CD4-positive, alpha-beta memory T cell (primary cell): ENCODE results near the gene GRM4. TPM values are rescaled to one million over a fixed set of nuclear protein-coding genes. Genes with fewer than 3 reads are reported as not detected.

Experiments used
- CTCF ChIA-PET: fragments of 350-600 bp; sonication (Branson Sonifier 250); formaldehyde crosslinking; loops from one replicate; lab custom pipeline; 2021; ENCODE audit warnings: inconsistent platforms; ENCODE audit not compliant: partially characterized antibody; lab: Charles Lee
- POLR2A ChIA-PET: fragments of 350-600 bp; sonication (Branson Sonifier 250); formaldehyde crosslinking; loops from one replicate; lab custom pipeline; 2021; ENCODE audit not compliant: partially characterized antibody; lab: Charles Lee
- DNase-seq, 5 donors: peaks; one replicate each; pipeline versions ENCODE4 v3.0.0 to v3.0.0-alpha.2; 2020 to 2022; ENCODE audit warnings: mixed read lengths in 1 of 5
- H3K27ac ChIP-seq: one replicate; pipeline ENCODE4 v1.7.0; 2013; ENCODE audit warnings: low read depth, low read length
- H3K27me3 ChIP-seq: 2 replicates; pipeline ENCODE4 v1.7.0; 2013; ENCODE audit warnings: mild to moderate bottlenecking, low read length, moderate library complexity; ENCODE audit not compliant: insufficient read depth
- H3K36me3 ChIP-seq: 2 replicates; pipeline ENCODE4 v1.7.0; 2013; ENCODE audit warnings: mild to moderate bottlenecking, low read length, moderate library complexity; ENCODE audit not compliant: insufficient read depth
- H3K4me1 ChIP-seq: 2 replicates; pipeline ENCODE4 v1.7.0; 2013; ENCODE audit warnings: mild to moderate bottlenecking, low read length, moderate library complexity; ENCODE audit not compliant: insufficient read depth
- H3K4me3 ChIP-seq, 2 donors: one replicate each; pipeline ENCODE4 v1.7.0; 2013; ENCODE audit warnings: low read length in 2 of 2, mild to moderate bottlenecking in 1 of 2
- H3K9me3 ChIP-seq, 2 donors: one replicate each; pipeline ENCODE4 v1.7.0; 2013; ENCODE audit warnings: low read length in 2 of 2, control low read depth in 1 of 2; ENCODE audit not compliant: control insufficient read depth in 1 of 2
- H3K27ac Mint-ChIP-seq, 7 donors: one replicate each; pipeline ENCODE4 v1.8.0; 2020 to 2021; ENCODE audit warnings: mixed read lengths in 7 of 7, mild to moderate bottlenecking in 6 of 7, inconsistent platforms in 3 of 7, moderate library complexity in 3 of 7
- H3K27me3 Mint-ChIP-seq, 2 donors: one replicate each; pipeline ENCODE4 v1.8.0; 2020 to 2021; ENCODE audit warnings: mixed read lengths in 2 of 2
- H3K36me3 Mint-ChIP-seq, 2 donors: one replicate each; pipeline ENCODE4 v1.8.0; 2020 to 2021; ENCODE audit warnings: mixed read lengths in 2 of 2, inconsistent platforms in 1 of 2, mild to moderate bottlenecking in 1 of 2
- H3K4me1 Mint-ChIP-seq, 4 donors: one replicate each; pipeline ENCODE4 v1.8.0; 2020 to 2021; ENCODE audit warnings: mixed read lengths in 4 of 4, mild to moderate bottlenecking in 1 of 4
- H3K4me3 Mint-ChIP-seq, 8 donors: one replicate each; pipeline ENCODE4 v1.8.0; 2020 to 2021; ENCODE audit warnings: mixed read lengths in 8 of 8, mild to moderate bottlenecking in 7 of 8, moderate library complexity in 6 of 8, inconsistent platforms in 3 of 8
- H3K9me3 Mint-ChIP-seq, 8 donors: one replicate each; pipeline ENCODE4 v1.8.0; 2020 to 2021; ENCODE audit warnings: mixed read lengths in 8 of 8, mild to moderate bottlenecking in 5 of 8, inconsistent platforms in 3 of 8, moderate library complexity in 1 of 8
- intact Hi-C: fragments of 100-400 bp; cut with micrococcal nuclease; formaldehyde crosslinking; loops from one replicate; pipeline ENCODE4 v1.15.1; 2023
- polyA plus RNA-seq, 2 donors: library from polyadenylated mRNA; unstranded; fragments of 300-500 nt; fragmentation: Illumina TruSeq; gene quantifications; one replicate each; pipeline ENCODE4 v1.2.3, GENCODE V29; 2021
- total RNA-seq, 2 experiments: library from RNA; stranded (reverse); gene quantifications; one replicate each; pipeline ENCODE4 v1.2.3, GENCODE V29; 2021

The GRM4 gene
- total and polyA plus RNA-seq, 4 experiments from 2014 or later = 0.09 TPM; not detected in 3

DNA sequence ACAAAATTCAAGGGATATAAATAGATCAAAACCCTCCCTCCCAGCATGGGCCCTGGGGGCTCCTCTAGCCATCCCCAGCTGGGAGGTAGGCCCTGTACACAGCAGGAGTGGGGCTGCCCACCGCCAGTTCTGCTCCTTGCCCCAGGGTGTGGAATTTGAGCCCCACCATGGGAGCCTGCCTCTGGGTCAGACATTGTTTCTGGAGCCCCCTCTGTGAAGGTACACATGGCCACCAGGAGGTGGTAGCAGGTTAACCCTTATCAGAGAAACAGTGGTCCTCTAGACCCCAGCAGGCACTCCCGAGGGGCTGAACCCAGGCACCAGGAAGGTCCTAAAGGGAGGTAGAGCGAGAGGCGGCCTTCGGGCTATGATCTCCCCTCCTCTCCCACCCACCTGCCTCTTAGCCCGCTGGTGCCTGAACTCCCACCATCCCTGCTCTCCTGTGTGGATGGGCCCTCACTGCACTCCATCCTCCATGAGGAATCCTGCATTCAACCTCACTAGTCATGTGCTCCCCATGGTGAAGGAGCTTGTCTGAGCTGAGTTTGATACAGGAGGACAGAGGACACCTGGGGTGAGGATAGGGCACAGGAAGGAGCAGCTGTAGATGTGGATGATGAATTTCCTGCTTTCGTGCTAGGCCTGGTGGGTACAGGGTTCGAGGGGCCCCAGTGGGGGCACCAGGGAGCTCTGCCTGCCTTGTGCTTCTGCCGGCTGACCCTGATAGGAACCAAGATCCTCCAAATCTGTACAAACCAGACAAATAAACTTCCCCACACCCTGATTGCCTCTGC lies 114.9 kb downstream of the GRM4 start:
- H3K27ac Mint-ChIP-seq = no peak overlapping the region
- intact Hi-C loops = no loop called here
- no peaks in the 10 kb centered on the region for H3K27me3 ChIP-seq
- CTCF ChIA-PET = interaction anchor here (10.6 kb wide), 1 partner anchor 262 kb away, joined by 225 read pairs; no protein-coding TSS in a partner anchor
- no peak overlapping the region for H3K4me3 ChIP-seq
- DNase-seq = no peak
- H3K4me1 Mint-ChIP-seq = peaks cover 0 to 4% (median 0%) of the 10 kb centered on the region in 4 donors
- POLR2A ChIA-PET = no interaction called here
- peaks cover 4 to 5% of the 10 kb centered on the region in 2 donors for H3K27me3 Mint-ChIP-seq
- no peaks in the 10 kb centered on the region for H3K36me3 ChIP-seq
- no peaks in the 10 kb centered on the region for H3K9me3 Mint-ChIP-seq
- H3K4me3 Mint-ChIP-seq = no peak overlapping the region
- H3K9me3 ChIP-seq = no peaks in the 10 kb centered on the region
- no peaks in the 10 kb centered on the region for H3K4me1 ChIP-seq
- no peak overlapping the region for H3K27ac ChIP-seq
- no peaks in the 10 kb centered on the region for H3K36me3 Mint-ChIP-seq

GRCh38 chr6:34029489-34030280 lies 116.2 kb downstream of the GRM4 start:
- ChIA-PET CTCF (interaction anchor here (10.6 kb wide), 1 partner anchor 260 kb away, joined by 225 read pairs; no protein-coding TSS in a partner anchor), POLR2A (no interaction called here)
- H3K36me3 ChIP-seq = no peaks in the 10 kb centered on the region
- Mint-ChIP-seq H3K4me3 (no peak overlapping the region), H3K9me3 (no peaks in the 10 kb centered on the region), H3K27me3 (peaks cover 4 to 5% of the 10 kb centered on the region in 2 donors), H3K27ac (no peak overlapping the region), H3K4me1 (peaks cover 0 to 4% (median 0%) of the 10 kb centered on the region in 4 donors), H3K36me3 (no peaks in the 10 kb centered on the region)
- no peak overlapping the region for H3K4me3 ChIP-seq
- no peaks in the 10 kb centered on the region for H3K27me3 ChIP-seq
- no peak for DNase-seq
- H3K27ac ChIP-seq = no peak overlapping the region
- no peaks in the 10 kb centered on the region for H3K9me3 ChIP-seq
- intact Hi-C loops = no loop called here
- H3K4me1 ChIP-seq = no peaks in the 10 kb centered on the region

DNA sequence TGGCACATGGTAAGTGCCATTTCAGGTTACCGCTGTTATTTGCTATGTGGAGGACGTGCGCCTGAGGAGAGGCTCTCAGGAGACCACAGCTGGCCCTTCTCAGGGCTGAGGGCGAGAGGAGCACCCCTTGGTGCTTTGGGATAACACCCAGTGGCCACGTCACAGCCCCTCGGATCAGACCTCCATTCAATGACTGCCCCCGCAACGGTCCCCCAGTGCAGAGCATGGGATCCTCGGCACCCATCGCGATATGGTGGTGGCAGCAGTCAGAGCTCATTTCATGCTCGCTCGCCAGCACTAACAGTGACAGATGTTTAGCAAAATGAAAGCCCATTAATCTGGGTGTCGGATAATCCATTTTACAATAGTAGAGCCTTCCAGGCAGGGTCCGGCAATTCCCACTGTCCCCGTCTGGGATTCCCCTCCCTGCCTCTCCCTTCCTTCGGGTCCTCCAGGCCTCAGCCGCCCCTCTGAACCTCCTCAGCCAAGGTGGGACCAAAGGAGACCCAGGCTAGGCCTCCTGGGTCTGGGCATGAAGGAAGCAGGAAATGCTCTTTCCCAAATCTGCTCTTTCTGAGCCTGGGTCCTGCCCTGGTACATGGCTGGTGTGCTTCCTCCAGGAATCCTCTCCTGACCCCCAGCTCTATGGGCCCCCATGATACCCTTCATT lies 117.1 kb downstream of the GRM4 start:
- Mint-ChIP-seq H3K36me3 (no peaks in the 10 kb centered on the region), H3K27me3 (peaks cover 0 to 5% of the 10 kb centered on the region in 2 donors), H3K4me3 (no peak overlapping the region), H3K9me3 (peaks cover 0 to 3% (median 0%) of the 10 kb centered on the region in 8 donors), H3K27ac (no peak overlapping the region), H3K4me1 (peaks cover 0 to 4% (median 0%) of the 10 kb centered on the region in 4 donors)
- no peaks in the 10 kb centered on the region for H3K9me3 ChIP-seq
- CTCF ChIA-PET = interaction anchor here (2.1 to 10.6 kb wide), 5 partner anchors 114 to 317 kb away, joined by 9 to 225 read pairs (median 42); partner anchors contain the start of genes IP6K3 and UQCC2
- no peaks in the 10 kb centered on the region for H3K36me3 ChIP-seq
- H3K27me3 ChIP-seq = no peaks in the 10 kb centered on the region
- H3K27ac ChIP-seq = no peak overlapping the region
- no peak overlapping the region for H3K4me3 ChIP-seq
- POLR2A ChIA-PET = interaction anchor here (1.5 kb wide), 1 partner anchor 317 kb away, joined by 4 read pairs; the partner anchor contains the start of gene UQCC2
- no peaks in the 10 kb centered on the region for H3K4me1 ChIP-seq
- intact Hi-C loops = no loop called here
- DNase-seq = no peak

- peak in 1 of 5 donors; percentile 5 for DNase-seq
Measured at GRCh38 chr6:34027939-34028441, 117.9 kb downstream of the GRM4 start.

GRCh38 chr6:34027445-34027936 lies 118.4 kb downstream of the GRM4 start:
- no peaks in the 10 kb centered on the region for H3K36me3 ChIP-seq
- CTCF ChIA-PET = interaction anchor here (0.6 to 10.6 kb wide), 16 partner anchors 16 to 440 kb away, joined by 3 to 225 read pairs (median 4); partner anchors contain the start of genes IP6K3 and UQCC2
- Mint-ChIP-seq H3K9me3 (peaks cover 0 to 5% (median 0%) of the 10 kb centered on the region in 8 donors), H3K4me3 (no peak overlapping the region), H3K4me1 (peaks cover 0 to 4% (median 0%) of the 10 kb centered on the region in 4 donors), H3K27ac (no peak overlapping the region), H3K27me3 (peaks cover 0 to 5% of the 10 kb centered on the region in 2 donors), H3K36me3 (no peaks in the 10 kb centered on the region)
- POLR2A ChIA-PET = interaction anchor here (1.5 to 1.7 kb wide), 2 partner anchors 256 to 316 kb away, joined by 4 to 11 read pairs; partner anchors contain the start of gene UQCC2
- intact Hi-C loops = loop anchor here (1.0 kb wide), 2 partner anchors 175 to 283 kb away; no protein-coding TSS in a partner anchor
- no peak overlapping the region for H3K27ac ChIP-seq
- DNase-seq = peak in 4 of 5 donors; percentile 54 to 67 (median 63)
- H3K4me1 ChIP-seq = no peaks in the 10 kb centered on the region
- H3K4me3 ChIP-seq = no peak overlapping the region
- no peaks in the 10 kb centered on the region for H3K27me3 ChIP-seq
- no peaks in the 10 kb centered on the region for H3K9me3 ChIP-seq

More at GRCh38 chr6:34027939-34028441, 117.9 kb downstream of the GRM4 start:
- Histone ChIP-seq H3K4me3 (no peak overlapping the region), H3K36me3 (no peaks in the 10 kb centered on the region), H3K27me3 (no peaks in the 10 kb centered on the region), H3K4me1 (no peaks in the 10 kb centered on the region), H3K27ac (no peak overlapping the region), H3K9me3 (no peaks in the 10 kb centered on the region)
- peaks cover 0 to 4% (median 0%) of the 10 kb centered on the region in 4 donors for H3K4me1 Mint-ChIP-seq
- H3K27me3 Mint-ChIP-seq = peaks cover 0 to 5% of the 10 kb centered on the region in 2 donors
- H3K27ac Mint-ChIP-seq = no peak overlapping the region
- intact Hi-C loops = loop anchor here (1.0 kb wide), 2 partner anchors 176 to 284 kb away; no protein-coding TSS in a partner anchor
- H3K36me3 Mint-ChIP-seq = no peaks in the 10 kb centered on the region
- H3K9me3 Mint-ChIP-seq = peaks cover 0 to 5% (median 0%) of the 10 kb centered on the region in 8 donors
- CTCF ChIA-PET = interaction anchor here (0.6 to 10.6 kb wide), 13 partner anchors 15 to 317 kb away, joined by 3 to 225 read pairs (median 4); partner anchors contain the start of genes IP6K3 and UQCC2
- H3K4me3 Mint-ChIP-seq = no peak overlapping the region
- POLR2A ChIA-PET = interaction anchor here (1.5 to 1.7 kb wide), 2 partner anchors 257 to 316 kb away, joined by 4 to 11 read pairs; partner anchors contain the start of gene UQCC2

GRCh38 chr6:34025861-34026260 lies 120.0 kb downstream of the GRM4 start:
- POLR2A ChIA-PET = interaction anchor here (0.8 kb wide), 1 partner anchor 237 kb away, joined by 3 read pairs; the partner anchor contains the start of gene LEMD2
- H3K27me3 Mint-ChIP-seq = peaks cover 3 to 6% of the 10 kb centered on the region in 2 donors
- intact Hi-C loops = no loop called here

More at GRCh38 chr6:34025861-34026260, 120.0 kb downstream of the GRM4 start:
- Histone ChIP-seq H3K27ac (no peak overlapping the region), H3K9me3 (no peaks in the 10 kb centered on the region), H3K4me3 (no peak overlapping the region), H3K4me1 (no peaks in the 10 kb centered on the region), H3K27me3 (no peaks in the 10 kb centered on the region), H3K36me3 (no peaks in the 10 kb centered on the region)
- Mint-ChIP-seq H3K36me3 (no peaks in the 10 kb centered on the region), H3K4me3 (no peak overlapping the region), H3K27ac (peak overlapping the region in 1 of 7 donors; percentile 46), H3K4me1 (no peaks in the 10 kb centered on the region), H3K9me3 (peaks cover 0 to 5% (median 0%) of the 10 kb centered on the region in 8 donors)
- CTCF ChIA-PET = interaction anchor here (1.4 to 10.6 kb wide), 7 partner anchors 26 to 315 kb away, joined by 4 to 225 read pairs (median 14); partner anchors contain the start of genes IP6K3 and UQCC2
- DNase-seq = no peak
